HG03135 (cell line): ENCODE results near the gene SLC12A8.

Source experiments
- ATAC-seq: cut with Tn5 transposase; IDR thresholded peaks from one replicate; pipeline ENCODE4 v1.9.1; 2021; ENCODE audit warnings: mild to moderate bottlenecking, moderate library complexity; ENCODE audit not compliant: unreplicated experiment

The SLC12A8 gene

GRCh38 chr3:125188955-125189354, 23.6 kb downstream of the SLC12A8 start:
- ATAC-seq: no peak

GRCh38 chr3:125187599-125187910, 25.0 kb downstream of the SLC12A8 start:
- ATAC-seq: no peak

GRCh38 chr3:125186800-125187598, 25.5 kb downstream of the SLC12A8 start:
- ATAC-seq: no peak

- no peak for ATAC-seq
Observed at GRCh38 chr3:125186261-125186787, 26.2 kb downstream of the SLC12A8 start.

GRCh38 chr3:125185805-125186204, 26.7 kb downstream of the SLC12A8 start:
- no peak for ATAC-seq

GRCh38 chr3:125179884-125180240, 32.7 kb downstream of the SLC12A8 start:
- ATAC-seq: no peak

GRCh38 chr3:125179143-125179883, 33.2 kb downstream of the SLC12A8 start:
- ATAC-seq: peak; percentile 59

GRCh38 chr3:125177746-125178145, 34.8 kb downstream of the SLC12A8 start:
- no peak for ATAC-seq

GRCh38 chr3:125175295-125176078, 37.1 kb downstream of the SLC12A8 start:
- ATAC-seq: no peak

GRCh38 chr3:125172346-125172745, 40.2 kb downstream of the SLC12A8 start:
- no peak for ATAC-seq

- no peak for ATAC-seq
Observed at GRCh38 chr3:125168711-125169393, 43.7 kb downstream of the SLC12A8 start.

- no peak for ATAC-seq
Observed at GRCh38 chr3:125166599-125167136, 45.9 kb downstream of the SLC12A8 start.

GRCh38 chr3:125165948-125166553, 46.5 kb downstream of the SLC12A8 start:
- no peak for ATAC-seq

- ATAC-seq: no peak
Observed at GRCh38 chr3:125165189-125165947, 47.2 kb downstream of the SLC12A8 start.

- no peak for ATAC-seq
Observed at GRCh38 chr3:125163739-125164601, 48.6 kb downstream of the SLC12A8 start.

- no peak for ATAC-seq
Observed at GRCh38 chr3:125161607-125162219, 50.8 kb downstream of the SLC12A8 start.

GRCh38 chr3:125160606-125161371, 51.8 kb downstream of the SLC12A8 start:
- no peak for ATAC-seq
